ENCODE results near the gene EID2.

Gene EID2

GRCh38 chr19:39533791-39534190 lies 6.2 kb downstream of the EID2 start:
- DNase-seq (ENCODE audit: low read depth in 2 of 2): no peak

GRCh38 chr19:39533003-39533512 lies 6.9 kb downstream of the EID2 start:
- no peak for DNase-seq (ENCODE audit: low read depth in 2 of 2)

GRCh38 chr19:39532233-39533002 lies 7.5 kb downstream of the EID2 start, which contains the start of gene EID2B:
Gene EID2B, minus strand, starts transcription at chr19:39532852. Its CDS starts 50 bp downstream, at chr19:39532802.
- DNase-seq (ENCODE audit: low read depth in 2 of 2): peak; percentile 86 to 87

- DNase-seq (ENCODE audit: low read depth in 2 of 2): no peak
Measured at GRCh38 chr19:39531834-39532232, 8.1 kb downstream of the EID2 start.

- no peak for DNase-seq (ENCODE audit: low read depth in 2 of 2)
Measured at GRCh38 chr19:39525205-39525604, 14.8 kb downstream of the EID2 start.

GRCh38 chr19:39524495-39524894 lies 15.5 kb downstream of the EID2 start:
- DNase-seq (ENCODE audit: low read depth in 2 of 2): no peak

GRCh38 chr19:39520541-39521484 lies 19.1 kb downstream of the EID2 start:
- DNase-seq (ENCODE audit: low read depth in 2 of 2): no peak

- DNase-seq (ENCODE audit: low read depth in 2 of 2): no peak
Measured at GRCh38 chr19:39518975-39519374, 21.0 kb downstream of the EID2 start.

GRCh38 chr19:39518458-39518857 lies 21.5 kb downstream of the EID2 start:
- no peak for DNase-seq (ENCODE audit: low read depth in 2 of 2)

- DNase-seq (ENCODE audit: low read depth in 2 of 2): no peak
Measured at GRCh38 chr19:39517432-39517831, 22.5 kb downstream of the EID2 start.

GRCh38 chr19:39516270-39516669 lies 23.7 kb downstream of the EID2 start:
- DNase-seq (ENCODE audit: low read depth in 2 of 2): no peak

- no peak for DNase-seq (ENCODE audit: low read depth in 2 of 2)
Measured at GRCh38 chr19:39515551-39516191, 24.3 kb downstream of the EID2 start.

- DNase-seq (ENCODE audit: low read depth in 2 of 2): no peak
Measured at GRCh38 chr19:39514840-39515550, 25.0 kb downstream of the EID2 start, which contains the start of gene SELENOV. Gene SELENOV, plus strand, starts transcription at chr19:39515139. Its CDS starts 74 bp downstream, at chr19:39515213.

GRCh38 chr19:39512988-39513387 lies 27.0 kb downstream of the EID2 start:
- no peak for DNase-seq (ENCODE audit: low read depth in 2 of 2)

- no peak for DNase-seq (ENCODE audit: low read depth in 2 of 2)
Measured at GRCh38 chr19:39509233-39509632, 30.7 kb downstream of the EID2 start.

GRCh38 chr19:39508629-39509028 lies 31.3 kb downstream of the EID2 start:
- DNase-seq (ENCODE audit: low read depth in 2 of 2): no peak

GRCh38 chr19:39507715-39508364 lies 32.1 kb downstream of the EID2 start:
- no peak for DNase-seq (ENCODE audit: low read depth in 2 of 2)

- peak in 1 of 2 donors; percentile 22 for DNase-seq (ENCODE audit: low read depth in 2 of 2)
Measured at GRCh38 chr19:39506944-39507714, 32.8 kb downstream of the EID2 start.

GRCh38 chr19:39506598-39506943 lies 33.4 kb downstream of the EID2 start:
- no peak for DNase-seq (ENCODE audit: low read depth in 2 of 2)

Measured in stimulated activated CD8-positive, alpha-beta memory T cell treated with anti-CD3 and anti-CD28 coated beads, Interleukin-15, amount 100 ng/mL, for 4 hours (primary cell).